HepG2 (cell line): ENCODE measurements around the gene TWF1. TPM values are rescaled to one million over a fixed set of nuclear protein-coding genes. Genes with fewer than 3 reads are reported as not detected.
"Not testable (repeated sequence)": the region's sequence is repeated elsewhere in the genome, so short reads cannot be mapped to it uniquely, and the experiment has no call there.

Experiments
- ATAC-seq: fragments of 200-7000 bp; cut with Tn5 transposase; 3 replicates; pipeline ENCODE4 v1.9.1; 2020; ENCODE audit warnings: mild to moderate bottlenecking, moderate library complexity
- BruUV-seq: library from RNA; stranded (reverse); fragments of 400-500 nt; replicated peaks from 2 replicates; lab custom pipeline; 2021; lab: Mats Ljungman, UMichigan
- CTCF ChIA-PET: fragments of 300-600 bp; formaldehyde crosslinking; extraction: SDS; loops from one replicate; lab custom pipeline; 2021; ENCODE audit warnings: low total read pairs, inconsistent platforms, low intra/inter-chr PET ratio; lab: Yijun Ruan, JAX
- POLR2A ChIA-PET: fragments of 350-600 bp; sonication (Branson Sonifier 250); formaldehyde crosslinking; loops from one replicate; lab custom pipeline; 2020; ENCODE audit warnings: antibody characterized with exemption, inconsistent platforms; lab: Yijun Ruan, JAX
- DNase-seq: peaks from one replicate; pipeline ENCODE4 v3.0.0-alpha.2; 2015; ENCODE audit warnings: low spot score
- FAIRE-seq: peaks from 3 replicates; lab custom pipeline; 2011; peaks lifted over from hg19 to GRCh38; lab: Jason Lieb, UNC
- H2AFZ ChIP-seq: one replicate; pipeline ENCODE4 v1.6.1; 2011; ENCODE audit warnings: low read length, inconsistent platforms
- H3K27ac ChIP-seq: fragments of 300-600 bp; 3 replicates; pipeline ENCODE4 v1.8.0; 2011; ENCODE audit warnings: mixed run types, mild to moderate bottlenecking, mixed read lengths, low read length, inconsistent platforms; ENCODE audit not compliant: insufficient read depth; ENCODE audit errors: extremely low read length
- H3K27me3 ChIP-seq, 2 experiments: fragments of 200-600 bp in 1 of 2; 2 replicates in 1 of 2; 3 replicates in 1 of 2; pipeline versions ENCODE4 v1.6.0 to v1.8.0; 2011; ENCODE audit warnings: low read length in 2 of 2, mild to moderate bottlenecking in 2 of 2, moderate library complexity in 2 of 2, inconsistent platforms in 1 of 2; ENCODE audit not compliant: insufficient read depth in 2 of 2, control insufficient read depth in 1 of 2
- H3K36me3 ChIP-seq, 2 experiments: fragments of 200-600 bp in 1 of 2; replicated peaks in 1 of 2; 2 replicates in 1 of 2; 3 replicates in 1 of 2; pipeline versions ENCODE4 v1.5.1 to v1.8.0; 2011; ENCODE audit warnings: low read length in 2 of 2, inconsistent platforms in 1 of 2; ENCODE audit not compliant: insufficient read depth in 2 of 2, control insufficient read depth in 1 of 2
- H3K4me1 ChIP-seq: 2 replicates; pipeline ENCODE4 v1.5.1; 2012; ENCODE audit warnings: low read length, inconsistent platforms; ENCODE audit not compliant: insufficient read depth
- H3K4me2 ChIP-seq: 2 replicates; pipeline ENCODE4 v1.6.0; 2011; ENCODE audit warnings: low read depth, low read length, inconsistent platforms
- H3K4me3 ChIP-seq, 3 experiments: fragments of 200-600 bp in 1 of 3; sonication (generic), shearing (Covaris generic) in 1 of 3; replicated peaks in 1 of 3; 2 replicates each; pipeline ENCODE4 v1.5.1; 2011 to 2016; ENCODE audit warnings: low read length in 3 of 3, inconsistent platforms in 2 of 3, low read depth in 2 of 3, mild to moderate bottlenecking in 2 of 3, control low read depth in 1 of 3, mixed read lengths in 1 of 3; ENCODE audit not compliant: insufficient read depth in 1 of 3
- H3K79me2 ChIP-seq: one replicate; pipeline ENCODE4 v1.6.1; 2011; ENCODE audit warnings: low read length, inconsistent platforms; ENCODE audit not compliant: insufficient read depth
- H3K9ac ChIP-seq: 2 replicates; pipeline ENCODE4 v1.6.0; 2011; ENCODE audit warnings: mild to moderate bottlenecking, low read depth, low read length, inconsistent platforms; ENCODE audit not compliant: insufficient read depth
- H3K9me3 ChIP-seq: 2 replicates; pipeline ENCODE4 v1.5.1; 2012; ENCODE audit warnings: mild to moderate bottlenecking, low read length
- H4K20me1 ChIP-seq: 2 replicates; pipeline ENCODE4 v1.6.0; 2011; ENCODE audit warnings: inconsistent platforms, mild to moderate bottlenecking, low read length, moderate library complexity; ENCODE audit not compliant: insufficient read depth
- CEBPB ChIP-seq: IDR thresholded peaks from 2 replicates; pipeline ENCODE4 v1.6.1; 2011; ENCODE audit warnings: low read depth, low read length, improper control_type of control experiment, borderline replicate concordance
- EP300 ChIP-seq, 3 experiments: sonication (generic) in 1 of 3; formaldehyde crosslinking in 1 of 3; IDR thresholded peaks; 2 replicates each; pipeline versions ENCODE4 v1.5.1 to v1.6.1; 2011 to 2020; ENCODE audit warnings: low read depth in 2 of 3, low read length in 2 of 3, borderline replicate concordance in 1 of 3, improper control_type of control experiment in 1 of 3, mild to moderate bottlenecking in 1 of 3, missing genetic modification reagents in 1 of 3, moderate library complexity in 1 of 3
- FOXP1 ChIP-seq, 2 experiments: fragments of 450-650 bp in 1 of 2; IDR thresholded peaks; 2 replicates each; pipeline ENCODE4 v1.6.1; 2017 to 2018; ENCODE audit warnings: antibody characterized with exemption in 1 of 2
- GATA4 ChIP-seq: sonication (generic); IDR thresholded peaks from 2 replicates; pipeline ENCODE4 v1.6.1; 2016; ENCODE audit warnings: antibody characterized with exemption, low read depth, borderline replicate concordance
- GFI1 ChIP-seq: sonication (generic); formaldehyde crosslinking; IDR thresholded peaks from 2 replicates; pipeline ENCODE4 v1.5.0; 2020; ENCODE audit warnings: missing genetic modification reagents, mild to moderate bottlenecking, borderline replicate concordance
- HNF4A ChIP-seq: sonication (generic); formaldehyde crosslinking; IDR thresholded peaks from 2 replicates; pipeline ENCODE4 v1.4.0; 2020; ENCODE audit warnings: missing genetic modification reagents
- HNF4G ChIP-seq, 2 experiments: sonication (generic) in 1 of 2; formaldehyde crosslinking in 1 of 2; IDR thresholded peaks; 2 replicates each; pipeline versions ENCODE4 v1.4.0 to v1.6.1; 2011 to 2020; ENCODE audit warnings: borderline replicate concordance in 2 of 2, low read depth in 2 of 2, mild to moderate bottlenecking in 2 of 2, low read length in 1 of 2, missing genetic modification reagents in 1 of 2, moderate library complexity in 1 of 2
- NCOR1 ChIP-seq: fragments of 200-600 bp; sonication (generic); IDR thresholded peaks from 2 replicates; pipeline ENCODE4 v1.7.0; 2017; ENCODE audit warnings: antibody characterized with exemption, low read length, borderline replicate concordance
- NR2C2 ChIP-seq: sonication (generic); formaldehyde crosslinking; IDR thresholded peaks from 2 replicates; pipeline ENCODE4 v1.4.0; 2020; ENCODE audit warnings: missing genetic modification reagents, mild to moderate bottlenecking, moderate library complexity, borderline replicate concordance
- NR2F1 ChIP-seq, 2 experiments: fragments of 450-650 bp in 1 of 2; formaldehyde crosslinking in 1 of 2; IDR thresholded peaks; 2 replicates each; pipeline versions ENCODE4 v1.5.0 to v1.6.1; 2016 to 2020; ENCODE audit warnings: mild to moderate bottlenecking in 1 of 2, missing compliant biosample characterization in 1 of 2, missing genetic modification reagents in 1 of 2, moderate library complexity in 1 of 2
- NR2F2 ChIP-seq: IDR thresholded peaks from 2 replicates; pipeline ENCODE4 v1.6.1; 2012; ENCODE audit warnings: low read depth, inconsistent platforms, borderline replicate concordance
- NR2F6 ChIP-seq, 2 experiments: IDR thresholded peaks; 2 replicates each; pipeline ENCODE4 v1.6.1; 2016; ENCODE audit warnings: antibody characterized with exemption in 1 of 2, mild to moderate bottlenecking in 1 of 2
- POGZ ChIP-seq: sonication (generic); formaldehyde crosslinking; IDR thresholded peaks from 2 replicates; pipeline ENCODE4 v1.4.0; 2020; ENCODE audit warnings: mild to moderate bottlenecking, missing genetic modification reagents
- SOX13 ChIP-seq, 3 experiments: fragments of 450-650 bp in 1 of 3; sonication (generic) in 1 of 3; formaldehyde crosslinking in 1 of 3; IDR thresholded peaks in 2 of 3; conservative IDR thresholded peaks in 1 of 3; 2 replicates each; pipeline versions ENCODE4 v1.5.0 to v1.6.1; 2016 to 2020; ENCODE audit warnings: antibody characterized with exemption in 1 of 3, mild to moderate bottlenecking in 1 of 3, missing compliant biosample characterization in 1 of 3, missing genetic modification reagents in 1 of 3, moderate library complexity in 1 of 3
- SOX6 ChIP-seq, 2 experiments: fragments of 450-650 bp in 1 of 2; sonication (generic) in 1 of 2; formaldehyde crosslinking in 1 of 2; IDR thresholded peaks; 2 replicates each; pipeline versions ENCODE4 v1.4.0 to v1.6.1; 2017 to 2020; ENCODE audit warnings: antibody characterized with exemption in 1 of 2, mild to moderate bottlenecking in 1 of 2, missing genetic modification reagents in 1 of 2
- ZMYM2 ChIP-seq: sonication (generic); formaldehyde crosslinking; IDR thresholded peaks from 2 replicates; pipeline ENCODE4 v1.8.0; 2022; ENCODE audit warnings: mild to moderate bottlenecking, missing genetic modification reagents
- ZMYM4 ChIP-seq: sonication (generic); formaldehyde crosslinking; IDR thresholded peaks from 2 replicates; pipeline ENCODE4 v1.8.1; 2023; ENCODE audit warnings: mild to moderate bottlenecking, missing genetic modification reagents
- WGBS: methylation state at CpG from one replicate; pipeline ENCODE4 v1.1.6; 2017; ENCODE audit warnings: low lambda C conversion rate; 5-methylcytosine and 5-hydroxymethylcytosine counted together
- in situ Hi-C: cut with HindIII; loops from 2 replicates; pipeline ENCODE4 v1.10.0; 2017; ENCODE audit warnings: low pct_unique_long_range_greater_than_20kb; ENCODE audit not compliant: extremely low pct_ligation_motif_present
- intact Hi-C: fragments of 100-400 bp; cut with micrococcal nuclease; formaldehyde crosslinking; loops from one replicate; pipeline ENCODE4 v1.10.0; 2022; ENCODE audit not compliant: unreplicated experiment
- polyA plus RNA-seq, 8 experiments: library from polyadenylated mRNA; depleted of rRNA in 3 of 8; stranded (reverse) in 7 of 8; unstranded in 1 of 8; fragments of >200 nt; fragmentation: Illumina TruSeq in 4 of 8; extraction: Trizol in 4 of 8; gene quantifications; 2 replicates each; pipeline versions ENCODE4 v1.2.1 to v1.2.3, GENCODE V29; 2011 to 2016; ENCODE audit warnings: low read depth in 4 of 8, missing spikeins in 1 of 8, mixed read lengths in 1 of 8; ENCODE audit not compliant: insufficient read depth in 1 of 8
- total RNA-seq, 5 experiments: library from RNA; depleted of rRNA; stranded (reverse); fragments of >200 nt; fragmentation: Illumina TruSeq; extraction: Trizol; gene quantifications; 2 replicates each; pipeline ENCODE4 v1.2.3, GENCODE V29; 2016; ENCODE audit warnings: low read depth in 1 of 5

TWF1 gene
- total and polyA plus RNA-seq, 2 of the 13 experiments (the other 11 are each of a cell fraction or from before 2014, with no cell fraction given), result 32.3 to 85.5 TPM

- H4K20me1 ChIP-seq; H3K4me2 ChIP-seq; CTCF ChIA-PET; ATAC-seq; intact Hi-C loops; H3K27ac ChIP-seq; H3K79me2 ChIP-seq; FAIRE-seq; in situ Hi-C loops; POLR2A ChIA-PET; H3K27me3 ChIP-seq; H3K4me3 ChIP-seq; H3K36me3 ChIP-seq; H2AFZ ChIP-seq; H3K9me3 ChIP-seq; H3K9ac ChIP-seq; TF ChIP-seq NR2F6 (CRISPR knock-in tag; IDR thresholded peaks at IDR 0.05); SOX13 (IDR thresholded peaks at IDR 0.05); HNF4G (CRISPR knock-in tag; IDR thresholded peaks at IDR 0.05; ENCODE audit: borderline replicate concordance, low read depth); SOX6 (IDR thresholded peaks at IDR 0.05); EP300 (CRISPR knock-in tag; IDR thresholded peaks at IDR 0.05; ENCODE audit: borderline replicate concordance); FOXP1 (IDR thresholded peaks at IDR 0.05): not testable (repeated sequence)
- 63% methylated on average over 4 of the region's 4 CpGs for WGBS
- BruUV-seq, result TSS peak; percentile 21
- peak; percentile 21 for DNase-seq
- H3K4me1 ChIP-seq, result peaks cover 14% of the 10 kb centered on the region
- TF ChIP-seq GFI1 (CRISPR knock-in tag), result peak; percentile 41; the same call in 1 of the 2 replicates
- peak; percentile 32; the same call in 1 of the 2 replicates for TF ChIP-seq NR2F2
- TF ChIP-seq NR2C2 (CRISPR knock-in tag), result peak; percentile 70
- peak; percentile 32; the same call in 1 of the 2 replicates for TF ChIP-seq CEBPB
- TF ChIP-seq NR2F6 (IDR thresholded peaks at IDR 0.05), result peak; percentile 65
- peak in 1 of 2 experiments; percentile 46; a peak in 2 of 4 replicates for TF ChIP-seq SOX13 (CRISPR knock-in tag; conservative IDR thresholded peaks at IDR 0.05 in 1 of 2, IDR thresholded peaks at IDR 0.05 in 1 of 2)
- peak in 1 of 2 experiments; percentile 70; a peak in 2 of 4 replicates for TF ChIP-seq NR2F1 (CRISPR knock-in tag; IDR thresholded peaks at IDR 0.05)
- TF ChIP-seq HNF4G (IDR thresholded peaks at IDR 0.05; ENCODE audit: borderline replicate concordance, low read depth, low read length), result peak; percentile 53; the same call in 1 of the 2 replicates
- TF ChIP-seq SOX6 (CRISPR knock-in tag; IDR thresholded peaks at IDR 0.05), result peak; percentile 72
- peak; percentile 81 for TF ChIP-seq HNF4A (CRISPR knock-in tag)
- TF ChIP-seq POGZ, result peak; percentile 69
- 0 out of 4 replicates have a peak, but pooled peaks of 1 of the 2 experiments have one; percentile 7 for TF ChIP-seq EP300 (IDR thresholded peaks at IDR 0.05; ENCODE audit: low read depth in 2 of 2, low read length in 2 of 2)
- TF ChIP-seq FOXP1 (CRISPR knock-in tag; IDR thresholded peaks at IDR 0.05), result peak; percentile 45; the same call in 1 of the 2 replicates
- TF ChIP-seq NCOR1, result peak; percentile 59; the same call in 1 of the 2 replicates
- TF ChIP-seq ZMYM4 (CRISPR knock-in tag), result peak; percentile 73
- TF ChIP-seq GATA4, result 0 out of 2 replicates have a peak, but pooled peaks have one; percentile 23
- TF ChIP-seq ZMYM2 (CRISPR knock-in tag), result 0 out of 2 replicates have a peak, but pooled peaks have one; percentile 40
Measured at GRCh38 chr12:43847425-43848225, 41.5 kb upstream of the TWF1 start.
